Measurements from ENCODE around the gene JPH2.

The JPH2 gene

DNA sequence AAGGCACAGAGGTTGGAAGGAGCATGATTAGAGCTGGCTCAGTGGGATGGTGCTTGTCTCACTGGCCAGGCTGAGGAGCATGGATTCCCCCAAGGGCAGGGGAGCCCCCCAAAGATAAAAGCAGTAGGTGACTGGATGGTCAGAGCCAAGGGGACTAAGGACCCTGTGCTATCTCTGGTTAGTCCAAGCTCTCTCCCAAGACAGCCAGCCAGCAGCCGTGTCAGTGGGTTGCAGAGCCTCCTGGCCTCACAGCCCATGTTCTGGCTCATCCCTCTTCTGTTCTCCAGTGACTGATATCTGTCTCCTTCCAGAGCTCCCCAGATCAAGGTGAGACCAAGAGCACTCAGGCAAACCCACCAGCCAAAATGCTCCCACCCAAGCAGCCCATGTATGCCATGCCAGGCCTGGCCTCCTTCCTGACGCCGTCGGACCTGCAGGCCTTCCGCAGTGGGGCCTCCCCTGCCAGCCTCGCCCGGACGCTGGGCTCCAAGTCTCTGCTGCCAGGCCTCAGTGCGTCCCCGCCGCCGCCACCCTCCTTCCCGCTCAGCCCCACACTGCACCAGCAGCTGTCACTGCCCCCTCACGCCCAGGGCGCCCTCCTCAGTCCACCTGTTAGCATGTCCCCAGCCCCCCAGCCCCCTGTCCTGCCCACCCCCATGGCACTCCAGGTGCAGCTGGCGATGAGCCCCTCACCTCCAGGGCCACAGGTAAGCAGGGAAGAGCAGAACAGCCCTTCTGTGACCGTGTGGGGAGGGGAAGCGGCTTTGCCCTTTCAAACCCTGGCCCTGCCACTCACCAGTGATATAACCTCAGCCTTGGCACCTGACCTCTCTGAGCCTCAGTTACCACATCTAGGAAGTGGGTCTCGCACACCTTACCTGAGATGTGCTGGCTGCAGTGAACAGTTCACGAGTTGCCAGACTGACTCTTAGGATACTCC lies 121.3 kb downstream of the JPH2 start:
- TF ChIP-seq POLR2AphosphoS5 (IDR thresholded peaks at IDR 0.05; ENCODE audit: low read depth) (no peak), SPI1 (IDR thresholded peaks at IDR 0.05; ENCODE audit: borderline replicate concordance, low read depth) (no peak), GABPA (IDR thresholded peaks at IDR 0.05; ENCODE audit: low read depth) (no peak)
- TF ChIP-seq, protein P1, sequence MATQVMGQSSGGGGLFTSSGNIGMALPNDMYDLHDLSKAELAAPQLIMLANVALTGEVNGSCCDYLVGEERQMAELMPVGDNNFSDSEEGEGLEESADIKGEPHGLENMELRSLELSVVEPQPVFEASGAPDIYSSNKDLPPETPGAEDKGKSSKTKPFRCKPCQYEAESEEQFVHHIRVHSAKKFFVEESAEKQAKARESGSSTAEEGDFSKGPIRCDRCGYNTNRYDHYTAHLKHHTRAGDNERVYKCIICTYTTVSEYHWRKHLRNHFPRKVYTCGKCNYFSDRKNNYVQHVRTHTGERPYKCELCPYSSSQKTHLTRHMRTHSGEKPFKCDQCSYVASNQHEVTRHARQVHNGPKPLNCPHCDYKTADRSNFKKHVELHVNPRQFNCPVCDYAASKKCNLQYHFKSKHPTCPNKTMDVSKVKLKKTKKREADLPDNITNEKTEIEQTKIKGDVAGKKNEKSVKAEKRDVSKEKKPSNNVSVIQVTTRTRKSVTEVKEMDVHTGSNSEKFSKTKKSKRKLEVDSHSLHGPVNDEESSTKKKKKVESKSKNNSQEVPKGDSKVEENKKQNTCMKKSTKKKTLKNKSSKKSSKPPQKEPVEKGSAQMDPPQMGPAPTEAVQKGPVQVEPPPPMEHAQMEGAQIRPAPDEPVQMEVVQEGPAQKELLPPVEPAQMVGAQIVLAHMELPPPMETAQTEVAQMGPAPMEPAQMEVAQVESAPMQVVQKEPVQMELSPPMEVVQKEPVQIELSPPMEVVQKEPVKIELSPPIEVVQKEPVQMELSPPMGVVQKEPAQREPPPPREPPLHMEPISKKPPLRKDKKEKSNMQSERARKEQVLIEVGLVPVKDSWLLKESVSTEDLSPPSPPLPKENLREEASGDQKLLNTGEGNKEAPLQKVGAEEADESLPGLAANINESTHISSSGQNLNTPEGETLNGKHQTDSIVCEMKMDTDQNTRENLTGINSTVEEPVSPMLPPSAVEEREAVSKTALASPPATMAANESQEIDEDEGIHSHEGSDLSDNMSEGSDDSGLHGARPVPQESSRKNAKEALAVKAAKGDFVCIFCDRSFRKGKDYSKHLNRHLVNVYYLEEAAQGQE (IDR thresholded peaks at IDR 0.05; ENCODE audit: insufficient replicate concordance, low read depth) = no peak
- TF ChIP-seq, protein P2, sequence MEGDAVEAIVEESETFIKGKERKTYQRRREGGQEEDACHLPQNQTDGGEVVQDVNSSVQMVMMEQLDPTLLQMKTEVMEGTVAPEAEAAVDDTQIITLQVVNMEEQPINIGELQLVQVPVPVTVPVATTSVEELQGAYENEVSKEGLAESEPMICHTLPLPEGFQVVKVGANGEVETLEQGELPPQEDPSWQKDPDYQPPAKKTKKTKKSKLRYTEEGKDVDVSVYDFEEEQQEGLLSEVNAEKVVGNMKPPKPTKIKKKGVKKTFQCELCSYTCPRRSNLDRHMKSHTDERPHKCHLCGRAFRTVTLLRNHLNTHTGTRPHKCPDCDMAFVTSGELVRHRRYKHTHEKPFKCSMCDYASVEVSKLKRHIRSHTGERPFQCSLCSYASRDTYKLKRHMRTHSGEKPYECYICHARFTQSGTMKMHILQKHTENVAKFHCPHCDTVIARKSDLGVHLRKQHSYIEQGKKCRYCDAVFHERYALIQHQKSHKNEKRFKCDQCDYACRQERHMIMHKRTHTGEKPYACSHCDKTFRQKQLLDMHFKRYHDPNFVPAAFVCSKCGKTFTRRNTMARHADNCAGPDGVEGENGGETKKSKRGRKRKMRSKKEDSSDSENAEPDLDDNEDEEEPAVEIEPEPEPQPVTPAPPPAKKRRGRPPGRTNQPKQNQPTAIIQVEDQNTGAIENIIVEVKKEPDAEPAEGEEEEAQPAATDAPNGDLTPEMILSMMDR (IDR thresholded peaks at IDR 0.05; ENCODE audit: insufficient read depth, low read length) = no peak
- H3K27ac ChIP-seq (replicated peaks) = no peak overlapping the region
- DNase-seq (ENCODE audit: low read depth in 1 of 2, low spot score in 1 of 2) = no peak
- H3K27me3 ChIP-seq (ENCODE audit: insufficient read depth, poor library complexity, severe bottlenecking) = no peaks in the 10 kb centered on the region
- no peak overlapping the region for H3K4me3 ChIP-seq (replicated peaks; ENCODE audit: insufficient read depth, low read length)

DNA sequence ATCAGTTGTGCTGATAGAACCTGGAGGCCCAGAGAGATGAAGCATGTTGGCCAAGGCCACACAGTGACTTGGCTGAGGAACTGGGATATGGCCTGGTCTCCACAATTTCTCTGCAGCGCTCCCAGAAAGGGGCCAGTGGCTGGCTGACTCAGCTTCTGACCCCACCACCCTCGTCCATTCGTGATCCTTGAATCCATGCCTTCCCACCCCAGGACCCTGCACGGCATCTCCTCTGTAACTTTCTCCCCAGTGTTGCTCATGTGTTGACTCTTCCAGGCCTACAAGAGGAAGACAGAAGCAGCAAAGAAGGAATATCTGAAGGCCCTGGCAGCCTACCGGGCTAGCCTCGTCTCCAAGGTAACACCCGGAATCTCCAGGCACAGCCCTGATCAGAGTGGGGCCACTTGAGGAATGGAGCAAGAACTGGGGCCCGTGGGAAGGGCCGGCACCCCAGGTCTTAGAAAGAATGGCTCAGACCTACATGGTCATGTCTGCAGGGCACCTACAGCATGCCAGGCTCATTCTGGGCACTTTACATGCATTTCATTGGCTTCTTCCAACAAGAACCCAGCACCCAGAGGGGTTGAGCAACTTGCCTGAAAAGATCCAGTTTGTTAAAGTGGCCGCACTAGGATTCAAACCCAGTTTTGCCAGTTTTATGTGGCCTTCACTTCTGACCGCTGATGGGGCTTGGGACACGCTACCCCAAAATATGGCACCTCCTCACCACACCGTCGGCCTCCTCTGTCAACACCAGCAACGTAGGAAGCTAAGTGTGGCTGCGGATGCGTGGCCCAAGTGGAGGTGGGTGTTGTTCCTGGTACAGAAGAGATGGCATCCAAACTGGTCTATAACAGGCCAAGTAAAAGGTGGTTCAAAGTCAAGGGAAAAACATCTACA lies 122.2 kb downstream of the JPH2 start:
- Histone ChIP-seq H3K27ac (replicated peaks) (no peak overlapping the region), H3K27me3 (ENCODE audit: insufficient read depth, poor library complexity, severe bottlenecking) (no peaks in the 10 kb centered on the region), H3K4me3 (replicated peaks; ENCODE audit: insufficient read depth, low read length) (no peak overlapping the region)
- DNase-seq (ENCODE audit: low read depth in 1 of 2, low spot score in 1 of 2) = no peak
- TF ChIP-seq SPI1 (IDR thresholded peaks at IDR 0.05; ENCODE audit: borderline replicate concordance, low read depth) = no peak
- TF ChIP-seq, protein P2 (IDR thresholded peaks at IDR 0.05; ENCODE audit: insufficient read depth, low read length) = no peak

All from HL-60 (cell line).